Gastroesophageal sphincter (tissue), 4 donors: Measurements from ENCODE around the gene STRIP1. TPM values are rescaled to one million over a fixed set of nuclear protein-coding genes. Genes with fewer than 3 reads are reported as not detected.

Experiments
- ATAC-seq: fragments of 150-250 bp; one replicate; pipeline ENCODE4 v1.9.1; 2016; ENCODE audit warnings: mild to moderate bottlenecking, moderate library complexity
- H3K27ac ChIP-seq, 4 donors: fragments of 200-600 bp; sonication (generic) in 3 of 4; 1 replicate in 3 of 4; 2 replicates in 1 of 4; pipeline ENCODE4 v1.5.1; 2016 to 2019
- H3K27me3 ChIP-seq: fragments of 200-600 bp; sonication (generic); one replicate; pipeline ENCODE4 v1.5.1; 2019
- H3K36me3 ChIP-seq, 2 donors: fragments of 200-600 bp; sonication (generic); one replicate each; pipeline ENCODE4 v1.5.1; 2019; ENCODE audit warnings: control low read depth in 1 of 2
- H3K4me1 ChIP-seq, 3 donors: fragments of 200-600 bp; sonication (generic); 1 replicate in 2 of 3; 2 replicates in 1 of 3; pipeline ENCODE4 v1.5.1; 2016 to 2019; ENCODE audit warnings: control low read depth in 2 of 3
- H3K4me3 ChIP-seq, 2 donors: fragments of 200-600 bp; sonication (generic); one replicate each; pipeline ENCODE4 v1.5.1; 2019; ENCODE audit warnings: mild to moderate bottlenecking in 1 of 2, moderate library complexity in 1 of 2
- H3K9me3 ChIP-seq, 3 donors: fragments of 200-600 bp; sonication (generic); one replicate each; pipeline ENCODE4 v1.5.1; 2017 to 2019; ENCODE audit warnings: control low read depth in 2 of 3
- EP300 ChIP-seq: sonication (generic); formaldehyde crosslinking; IDR thresholded peaks from one replicate; pipeline ENCODE4 v1.6.1; 2017; ENCODE audit warnings: antibody characterized with exemption, mild to moderate bottlenecking
- POLR2A ChIP-seq, 2 donors: fragments of 450-650 bp; IDR thresholded peaks; one replicate each; pipeline ENCODE4 v1.6.1; 2017; ENCODE audit warnings: antibody characterized with exemption in 2 of 2, mild to moderate bottlenecking in 2 of 2, moderate library complexity in 1 of 2
- POLR2AphosphoS5 ChIP-seq: sonication (generic); formaldehyde crosslinking; IDR thresholded peaks from one replicate; pipeline ENCODE4 v1.6.1; 2017; ENCODE audit warnings: antibody characterized with exemption
- WGBS, 2 donors: methylation state at CpG; one replicate each; pipeline ENCODE4 v1.1.5; 2018; ENCODE audit warnings: low coverage in 1 of 2; 5-methylcytosine and 5-hydroxymethylcytosine counted together
- total RNA-seq, 4 donors: library from RNA; depleted of rRNA; stranded (reverse); fragments of >200 nt; gene quantifications; one replicate each; pipeline ENCODE4 v1.1.0, GENCODE V29; 2016
- TF ChIP-seq, protein P1 (sequence below), 4 experiments: fragments of 200-600 bp in 2 of 4; fragments of 450-650 bp in 2 of 4; sonication (generic) in 1 of 4; IDR thresholded peaks; one replicate each; pipeline ENCODE4 v1.5.1; 2017 to 2019; ENCODE audit warnings: antibody characterized with exemption in 4 of 4, mild to moderate bottlenecking in 2 of 4, moderate library complexity in 2 of 4

Gene STRIP1
- total RNA-seq, 4 donors from 2014 or later: 29.3 to 46.9 (median 35.9) TPM

DNA sequence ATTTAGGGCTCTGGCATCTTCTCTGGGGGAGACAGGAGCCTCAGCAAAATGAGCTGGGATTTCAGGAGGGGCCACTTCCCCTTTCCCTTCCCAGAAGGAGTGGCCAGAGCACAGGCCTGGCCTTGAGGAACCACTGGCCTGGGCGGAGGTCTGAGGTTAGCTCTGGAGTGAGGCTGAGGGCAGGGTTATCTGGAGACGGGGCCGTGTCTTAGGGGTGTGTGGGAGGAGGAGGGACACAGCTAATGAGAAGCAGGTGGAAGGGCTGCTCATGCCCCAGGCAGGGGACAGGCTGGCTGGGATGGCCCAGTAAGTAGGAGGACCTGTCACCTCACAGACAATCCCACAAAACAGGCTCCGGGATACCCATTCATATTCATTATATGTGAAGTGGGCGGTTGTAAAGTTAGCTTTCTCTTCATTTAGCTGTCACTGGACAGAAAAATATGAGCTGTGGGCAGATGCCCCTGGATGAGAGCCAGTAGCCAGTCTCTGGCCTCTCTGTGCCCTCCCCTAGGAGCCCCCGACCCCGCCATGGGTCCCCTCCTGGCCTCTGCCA, 23.6 kb downstream of the STRIP1 start:
- Histone ChIP-seq H3K36me3 (peaks cover 0 to 75% of the 10 kb centered on the region in 2 donors), H3K4me1 (peaks cover 0 to 27% (median 6%) of the 10 kb centered on the region in 3 donors), H3K27me3 (no peaks in the 10 kb centered on the region), H3K27ac (no peak overlapping the region), H3K9me3 (no peaks in the 10 kb centered on the region), H3K4me3 (no peak overlapping the region)
- ATAC-seq: no peak
- TF ChIP-seq POLR2AphosphoS5 (no peak), POLR2A (IDR thresholded peaks at IDR 0.05) (no peak), EP300 (no peak)
- TF ChIP-seq, protein P1, sequence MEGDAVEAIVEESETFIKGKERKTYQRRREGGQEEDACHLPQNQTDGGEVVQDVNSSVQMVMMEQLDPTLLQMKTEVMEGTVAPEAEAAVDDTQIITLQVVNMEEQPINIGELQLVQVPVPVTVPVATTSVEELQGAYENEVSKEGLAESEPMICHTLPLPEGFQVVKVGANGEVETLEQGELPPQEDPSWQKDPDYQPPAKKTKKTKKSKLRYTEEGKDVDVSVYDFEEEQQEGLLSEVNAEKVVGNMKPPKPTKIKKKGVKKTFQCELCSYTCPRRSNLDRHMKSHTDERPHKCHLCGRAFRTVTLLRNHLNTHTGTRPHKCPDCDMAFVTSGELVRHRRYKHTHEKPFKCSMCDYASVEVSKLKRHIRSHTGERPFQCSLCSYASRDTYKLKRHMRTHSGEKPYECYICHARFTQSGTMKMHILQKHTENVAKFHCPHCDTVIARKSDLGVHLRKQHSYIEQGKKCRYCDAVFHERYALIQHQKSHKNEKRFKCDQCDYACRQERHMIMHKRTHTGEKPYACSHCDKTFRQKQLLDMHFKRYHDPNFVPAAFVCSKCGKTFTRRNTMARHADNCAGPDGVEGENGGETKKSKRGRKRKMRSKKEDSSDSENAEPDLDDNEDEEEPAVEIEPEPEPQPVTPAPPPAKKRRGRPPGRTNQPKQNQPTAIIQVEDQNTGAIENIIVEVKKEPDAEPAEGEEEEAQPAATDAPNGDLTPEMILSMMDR (IDR thresholded peaks at IDR 0.05): no peak
- WGBS, 2 donors: 87% methylated on average over 4 of the region's 7 CpGs; no CpG with 5 or more reads in 1 of the 2 donors

DNA sequence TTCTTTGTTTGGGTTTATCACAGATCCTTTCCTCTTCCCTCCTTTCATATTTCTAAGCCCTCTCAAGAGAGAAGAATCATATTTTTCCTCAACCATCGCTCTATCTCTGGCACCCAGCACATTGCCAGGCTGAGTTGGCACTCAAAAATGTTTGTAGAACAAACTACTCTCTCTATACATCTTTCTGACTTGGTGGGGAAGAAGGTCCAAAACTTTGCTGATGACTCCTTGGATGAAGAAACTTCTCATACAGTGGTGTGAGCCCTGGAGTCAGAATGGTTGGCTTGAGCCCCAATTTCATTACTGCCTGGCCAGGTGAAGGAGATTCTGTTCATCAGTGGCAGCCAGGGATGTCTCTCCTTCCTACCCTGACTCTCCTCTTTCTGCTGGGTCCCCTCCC, 24.2 kb downstream of the STRIP1 start:
- WGBS, 2 donors: 29 to 38% methylated on average over 1 of the region's 1 CpG
- TF ChIP-seq EP300 (no peak), POLR2A (IDR thresholded peaks at IDR 0.05) (no peak), POLR2AphosphoS5 (no peak)
- TF ChIP-seq, protein P1 (IDR thresholded peaks at IDR 0.05): no peak
- Histone ChIP-seq H3K4me3 (no peak overlapping the region), H3K27ac (no peak overlapping the region), H3K4me1 (peaks cover 0 to 27% (median 6%) of the 10 kb centered on the region in 3 donors), H3K36me3 (peaks cover 0 to 69% of the 10 kb centered on the region in 2 donors), H3K27me3 (no peaks in the 10 kb centered on the region), H3K9me3 (no peaks in the 10 kb centered on the region)
- no peak for ATAC-seq

DNA sequence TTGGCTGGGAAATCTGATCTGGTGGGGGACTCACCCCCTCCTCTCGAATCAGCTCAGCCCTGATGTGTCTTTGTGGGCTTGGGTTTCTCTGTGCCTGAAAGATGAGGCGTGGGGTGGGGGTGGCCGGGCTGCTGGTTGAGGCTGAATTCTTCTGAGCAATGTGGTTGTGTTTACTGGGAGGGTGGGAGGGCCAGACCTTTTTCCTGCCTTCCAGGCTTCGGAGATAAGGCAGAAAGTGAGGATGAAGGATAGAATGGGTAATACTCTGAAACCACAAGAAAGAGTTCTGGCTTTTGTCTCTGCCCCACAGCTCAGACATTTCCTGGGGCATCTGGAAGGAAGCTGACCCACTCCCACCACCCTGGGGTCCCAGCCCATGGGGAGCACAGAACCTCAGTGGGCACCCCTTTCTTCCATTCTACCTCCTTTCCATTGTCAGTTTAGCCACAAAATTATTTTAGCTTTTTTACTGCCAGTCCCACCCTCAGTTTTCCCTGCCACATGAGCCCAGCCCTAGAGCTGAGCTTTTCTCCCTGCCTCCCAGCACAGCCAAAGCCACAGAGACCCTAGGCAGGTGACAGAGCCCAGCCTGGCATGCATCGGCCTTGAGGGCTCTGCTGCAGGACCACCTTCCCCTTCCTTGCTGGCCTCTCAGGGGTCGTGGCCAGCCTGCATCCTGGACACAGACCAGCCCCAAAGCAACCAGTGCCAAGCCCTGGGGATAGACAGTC, 24.9 kb downstream of the STRIP1 start:
- Histone ChIP-seq H3K27me3 (no peaks in the 10 kb centered on the region), H3K9me3 (no peaks in the 10 kb centered on the region), H3K36me3 (peaks cover 0 to 62% of the 10 kb centered on the region in 2 donors), H3K27ac (no peak overlapping the region), H3K4me3 (no peak overlapping the region), H3K4me1 (peaks cover 0 to 27% (median 6%) of the 10 kb centered on the region in 3 donors)
- TF ChIP-seq EP300 (no peak), POLR2A (IDR thresholded peaks at IDR 0.05) (no peak)
- TF ChIP-seq, protein P1 (IDR thresholded peaks at IDR 0.05): no peak
- 45 to 81% methylated on average over 2 to 3 of the region's 6 CpGs for WGBS, 2 donors
- no peak for ATAC-seq

DNA sequence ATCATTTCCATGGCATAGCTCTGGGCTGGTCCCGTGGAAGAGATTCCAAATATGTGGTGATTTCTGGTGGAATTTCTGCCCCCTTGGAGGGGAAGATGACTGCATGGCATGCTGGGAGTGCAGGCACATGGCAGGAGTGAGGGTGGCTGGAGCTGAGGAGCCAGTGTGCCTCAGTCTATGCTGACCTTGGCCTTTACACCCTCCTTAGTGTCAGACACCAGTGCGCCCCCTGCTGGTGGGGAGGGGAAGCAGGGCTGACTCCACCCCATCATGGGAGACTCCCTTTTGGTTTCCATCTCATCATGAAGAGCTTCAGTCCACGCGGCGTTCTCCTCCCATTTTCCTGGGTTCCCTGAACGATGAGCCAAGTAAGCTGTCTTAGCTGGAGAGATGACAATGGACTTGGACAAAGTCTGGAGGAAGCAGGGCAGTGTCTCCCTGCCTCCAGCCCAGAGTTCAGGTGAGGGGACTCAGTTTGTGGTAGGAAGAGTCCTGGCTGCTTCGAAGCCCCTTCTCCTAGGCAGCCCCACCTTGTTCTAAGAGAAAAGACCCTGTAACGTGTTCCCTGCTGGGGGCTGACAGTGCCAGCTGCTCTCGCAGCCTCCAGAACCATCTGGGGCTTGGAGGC, 25.7 kb downstream of the STRIP1 start:
- no peak overlapping the region for H3K4me3 ChIP-seq
- H3K27ac ChIP-seq: no peak overlapping the region
- TF ChIP-seq, protein P1 (IDR thresholded peaks at IDR 0.05): peak in 2 of 4 experiments; percentile 43 to 60
- TF ChIP-seq EP300: no peak
- peaks cover 0 to 54% of the 10 kb centered on the region in 2 donors for H3K36me3 ChIP-seq
- ATAC-seq: no peak
- H3K4me1 ChIP-seq: peaks cover 0 to 27% (median 6%) of the 10 kb centered on the region in 3 donors
- H3K9me3 ChIP-seq: no peaks in the 10 kb centered on the region
- WGBS, 2 donors: 93 to 100% methylated on average over 1 to 4 of the region's 9 CpGs
- H3K27me3 ChIP-seq: no peaks in the 10 kb centered on the region
